GM12878 (cell line): ENCODE data around the gene LYZ. TPM values are rescaled to one million over a fixed set of nuclear protein-coding genes. Genes with fewer than 3 reads are reported as not detected.

Experiments
- ATAC-seq: fragments of 200-7000 bp; cut with Tn5 transposase; 3 replicates; pipeline ENCODE4 v1.9.1; 2020; ENCODE audit warnings: mild to moderate bottlenecking, moderate library complexity
- BruUV-seq: library from RNA; stranded (reverse); fragments of 400-500 nt; replicated peaks from 2 replicates; lab custom pipeline; 2021; lab: Mats Ljungman, UMichigan
- CTCF ChIA-PET: fragments of 300-600 bp; sonication (Branson Sonifier 250); formaldehyde crosslinking; extraction: SDS; loops from one replicate; lab custom pipeline; 2021; ENCODE audit warnings: inconsistent platforms; lab: Yijun Ruan, JAX
- POLR2A ChIA-PET: fragments of 350-600 bp; formaldehyde crosslinking; extraction: SDS; loops from one replicate; lab custom pipeline; 2021; ENCODE audit warnings: inconsistent platforms; lab: Charles Lee
- RAD21 ChIA-PET: fragments of 300-600 bp; sonication (Branson Sonifier 250); formaldehyde crosslinking; loops from one replicate; lab custom pipeline; 2023; ENCODE audit warnings: antibody characterized with exemption; ENCODE audit not compliant: unreplicated experiment; lab: Charles Lee
- SMC1A ChIA-PET: fragments of 300-600 bp; sonication (Branson Sonifier 250); formaldehyde crosslinking; loops from one replicate; lab custom pipeline; 2023; ENCODE audit not compliant: unreplicated experiment, uncharacterized antibody; lab: Charles Lee
- DNase-seq: peaks from one replicate; pipeline ENCODE4 v3.0.0-alpha.2; 2011; ENCODE audit warnings: low read depth, low spot score
- FAIRE-seq: peaks from 3 replicates; lab custom pipeline; 2011; peaks lifted over from hg19 to GRCh38; lab: Jason Lieb, UNC
- H2AFZ ChIP-seq: 2 replicates; pipeline ENCODE4 v1.6.0; 2011; ENCODE audit warnings: low read depth, low read length, control low read depth; ENCODE audit not compliant: control insufficient read depth
- H3K27ac ChIP-seq: 2 replicates; pipeline ENCODE4 v1.5.1; 2011; ENCODE audit warnings: control low read depth; ENCODE audit not compliant: control insufficient read depth, insufficient read depth
- H3K27me3 ChIP-seq, 2 experiments: replicated peaks in 1 of 2; 2 replicates each; pipeline versions ENCODE4 v1.6.0 to v1.6.1; 2011; ENCODE audit warnings: low read length in 1 of 2; ENCODE audit not compliant: control insufficient read depth in 2 of 2, insufficient read depth in 2 of 2
- H3K36me3 ChIP-seq, 2 experiments: 2 replicates each; pipeline ENCODE4 v1.5.1; 2011; ENCODE audit warnings: low read length in 1 of 2; ENCODE audit not compliant: control insufficient read depth in 2 of 2, insufficient read depth in 2 of 2
- H3K4me1 ChIP-seq: 2 replicates; pipeline ENCODE4 v1.6.1; 2011; ENCODE audit warnings: mild to moderate bottlenecking, low read length, moderate library complexity, mixed read lengths; ENCODE audit not compliant: control insufficient read depth, insufficient read depth
- H3K4me2 ChIP-seq: 2 replicates; pipeline ENCODE4 v1.6.0; 2011; ENCODE audit warnings: control low read depth; ENCODE audit not compliant: control insufficient read depth, insufficient read depth
- H3K4me3 ChIP-seq: fragments of 200-600 bp; sonication (generic); 2 replicates; pipeline ENCODE4 v1.5.1; 2016
- H3K79me2 ChIP-seq: 2 replicates; pipeline ENCODE4 v1.6.0; 2011; ENCODE audit warnings: low read length; ENCODE audit not compliant: control insufficient read depth, insufficient read depth
- H3K9ac ChIP-seq: 2 replicates; pipeline ENCODE4 v1.8.0; 2011; ENCODE audit warnings: low read length, control low read depth, mixed read lengths; ENCODE audit not compliant: control insufficient read depth, insufficient read depth
- H3K9me3 ChIP-seq: replicated peaks from 3 replicates; pipeline ENCODE4 v1.5.1; 2011; ENCODE audit warnings: mild to moderate bottlenecking, low read length; ENCODE audit not compliant: control insufficient read depth, insufficient read depth
- H4K20me1 ChIP-seq: 2 replicates; pipeline ENCODE4 v1.6.0; 2011; ENCODE audit not compliant: control insufficient read depth, insufficient read depth
- ESRRA ChIP-seq: IDR thresholded peaks from 2 replicates; pipeline ENCODE4 v1.6.1; 2012; ENCODE audit warnings: mild to moderate bottlenecking, low read length, improper control_type of control experiment
- IKZF2 ChIP-seq, 2 experiments: fragments of 450-650 bp; IDR thresholded peaks; 2 replicates each; pipeline ENCODE4 v1.6.1; 2017; ENCODE audit warnings: mild to moderate bottlenecking in 2 of 2, moderate library complexity in 2 of 2
- KDM1A ChIP-seq: fragments of 200-600 bp; sonication (generic); IDR thresholded peaks from 2 replicates; pipeline ENCODE4 v1.6.1; 2016; ENCODE audit warnings: borderline replicate concordance
- KLF5 ChIP-seq: fragments of 450-650 bp; IDR thresholded peaks from 2 replicates; pipeline ENCODE4 v1.6.1; 2014; ENCODE audit warnings: mild to moderate bottlenecking; ENCODE audit not compliant: partially characterized antibody
- MEF2A ChIP-seq: IDR thresholded peaks from 2 replicates; pipeline ENCODE4 v1.6.1; 2011; ENCODE audit warnings: low read depth, mild to moderate bottlenecking, low read length, moderate library complexity; ENCODE audit not compliant: insufficient read depth
- NFIC ChIP-seq: IDR thresholded peaks from 2 replicates; pipeline ENCODE4 v1.6.1; 2012; ENCODE audit warnings: low read depth, mild to moderate bottlenecking, inconsistent platforms, low read length, moderate library complexity
- NR2C1 ChIP-seq: fragments of 450-650 bp; IDR thresholded peaks from 2 replicates; pipeline ENCODE4 v1.6.1; 2017; ENCODE audit warnings: antibody characterized with exemption, mild to moderate bottlenecking, moderate library complexity
- NR2C2 ChIP-seq: IDR thresholded peaks from 2 replicates; pipeline ENCODE4 v1.6.1; 2011; ENCODE audit warnings: borderline replicate concordance, low read depth; ENCODE audit not compliant: control insufficient read depth, insufficient read length
- PAX8 ChIP-seq: fragments of 450-650 bp; IDR thresholded peaks from 2 replicates; pipeline ENCODE4 v1.6.1; 2017; ENCODE audit warnings: mild to moderate bottlenecking, moderate library complexity
- POU2F2 ChIP-seq: IDR thresholded peaks from 3 replicates; pipeline ENCODE4 v1.6.1; 2011; ENCODE audit warnings: low read depth, mild to moderate bottlenecking, low read length, borderline replicate concordance
- SIN3A ChIP-seq: IDR thresholded peaks from 2 replicates; pipeline ENCODE4 v1.6.1; 2012; ENCODE audit warnings: low read depth, low read length, improper control_type of control experiment
- SREBF2 ChIP-seq: IDR thresholded peaks from 2 replicates; pipeline ENCODE4 v1.6.1; 2012; ENCODE audit warnings: mild to moderate bottlenecking, low read length
- STAT3 ChIP-seq: IDR thresholded peaks from 2 replicates; pipeline ENCODE4 v1.6.1; 2011; ENCODE audit warnings: low read depth, low read length, improper control_type of control experiment
- TCF7 ChIP-seq: IDR thresholded peaks from 2 replicates; pipeline ENCODE4 v1.6.1; 2014; ENCODE audit warnings: antibody characterized with exemption, borderline replicate concordance
- WGBS: methylation state at CpG from one replicate; pipeline ENCODE4 v1.1.6; 2016; ENCODE audit warnings: low lambda C conversion rate; ENCODE audit not compliant: insufficient replicate concordance, insufficient coverage; ENCODE audit errors: missing lambda C conversion rate; 5-methylcytosine and 5-hydroxymethylcytosine counted together
- in situ Hi-C: fragments of 300-500 bp; cut with MboI; formaldehyde crosslinking; loops from 9 replicates; pipeline ENCODE4 v1.14.3; 2018; ENCODE audit warnings: mixed read lengths
- intact Hi-C: fragments of 100-400 bp; cut with micrococcal nuclease; formaldehyde crosslinking; loops from one replicate; pipeline ENCODE4 v1.14.2; 2022; ENCODE audit not compliant: unreplicated experiment
- polyA plus RNA-seq, 11 experiments: library from polyadenylated mRNA; depleted of rRNA in 4 of 11; unstranded in 6 of 11; stranded (reverse) in 5 of 11; fragments of >200 nt; fragmentation: Nextera tagmentation in 4 of 11; fragmentation: Illumina TruSeq in 1 of 11; extraction: Ambion mirVana in 4 of 11; extraction: Trizol in 1 of 11; gene quantifications; 1 replicate in 1 of 11; 2 replicates in 10 of 11; pipeline versions ENCODE4 v1.2.1 to v1.2.3, GENCODE V29; 2011 to 2016; ENCODE audit warnings: inconsistent platforms in 2 of 11, missing spikeins in 2 of 11, low read depth in 1 of 11
- total RNA-seq, 4 experiments: library from RNA; depleted of rRNA in 3 of 4; stranded (reverse); fragments of >200 nt in 3 of 4; fragmentation: Illumina TruSeq in 1 of 4; extraction: Trizol in 1 of 4; gene quantifications; 2 replicates each; pipeline versions ENCODE4 v1.2.1 to v1.2.3, GENCODE V29; 2013 to 2021
- TF ChIP-seq, protein P1 (sequence below): IDR thresholded peaks from 2 replicates; pipeline ENCODE4 v1.6.1; 2012; ENCODE audit warnings: improper control_type of control experiment, low read depth, low read length; ENCODE audit not compliant: insufficient replicate concordance
- TF ChIP-seq, protein P2 (sequence below): fragments of 450-650 bp; IDR thresholded peaks from 2 replicates; pipeline ENCODE4 v1.6.1; 2017; ENCODE audit warnings: low read depth, mild to moderate bottlenecking, moderate library complexity
- TF ChIP-seq, protein P3 (sequence below), 3 experiments: IDR thresholded peaks in 2 of 3; conservative IDR thresholded peaks in 1 of 3; 2 replicates each; pipeline ENCODE4 v1.5.1; 2011; ENCODE audit warnings: low read depth in 3 of 3, low read length in 3 of 3, mild to moderate bottlenecking in 3 of 3, control low read depth in 2 of 3, moderate library complexity in 2 of 3, inconsistent platforms in 1 of 3, mixed read lengths in 1 of 3; ENCODE audit not compliant: control insufficient read depth in 2 of 3, insufficient read depth in 1 of 3; ENCODE audit errors: extremely low read depth in 1 of 3

The LYZ gene
- total and polyA plus RNA-seq, 10 of the 15 experiments (the other 5 are each of a cell fraction or from before 2014, with no cell fraction given), result 1.9 TPM; not detected in 9

DNA sequence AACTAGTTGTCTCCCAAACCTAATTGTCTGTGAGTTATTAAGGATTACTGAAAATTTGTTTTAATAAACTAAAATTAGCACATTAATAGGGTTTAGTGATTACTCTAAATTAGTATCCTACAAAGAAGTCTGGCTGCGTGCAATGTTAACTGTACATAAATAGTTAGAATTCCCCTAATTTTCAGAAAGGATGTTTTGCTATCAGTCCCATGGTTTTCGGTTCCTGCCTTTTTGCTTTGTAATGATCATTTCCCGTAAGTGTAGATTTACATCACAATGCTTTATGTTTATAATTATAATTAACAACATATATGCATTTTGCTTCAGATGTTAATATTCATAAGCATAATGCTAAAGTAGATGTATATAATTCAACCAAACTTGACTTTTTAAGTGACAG is 19.8 kb upstream of the LYZ start:
- Histone ChIP-seq H3K27ac (no peak overlapping the region), H3K36me3 (no peaks in the 10 kb centered on the region), H3K9ac (no peak overlapping the region), H3K79me2 (no peaks in the 10 kb centered on the region), H3K27me3 (no peaks in the 10 kb centered on the region), H2AFZ (no peak overlapping the region), H3K4me3 (no peak overlapping the region), H3K4me1 (no peaks in the 10 kb centered on the region), H3K4me2 (no peak overlapping the region), H4K20me1 (no peaks in the 10 kb centered on the region), H3K9me3 (no peaks in the 10 kb centered on the region)
- ChIA-PET SMC1A (no interaction called here), POLR2A (no interaction called here), RAD21 (no interaction called here), CTCF (no interaction called here)
- DNase-seq (no peak), FAIRE-seq (no peak), ATAC-seq (no peak)
- intact Hi-C loops (no loop called here), in situ Hi-C loops (no loop called here)
- WGBS, result 41% methylated on average over 3 of the region's 3 CpGs
- TF ChIP-seq, protein P1, sequence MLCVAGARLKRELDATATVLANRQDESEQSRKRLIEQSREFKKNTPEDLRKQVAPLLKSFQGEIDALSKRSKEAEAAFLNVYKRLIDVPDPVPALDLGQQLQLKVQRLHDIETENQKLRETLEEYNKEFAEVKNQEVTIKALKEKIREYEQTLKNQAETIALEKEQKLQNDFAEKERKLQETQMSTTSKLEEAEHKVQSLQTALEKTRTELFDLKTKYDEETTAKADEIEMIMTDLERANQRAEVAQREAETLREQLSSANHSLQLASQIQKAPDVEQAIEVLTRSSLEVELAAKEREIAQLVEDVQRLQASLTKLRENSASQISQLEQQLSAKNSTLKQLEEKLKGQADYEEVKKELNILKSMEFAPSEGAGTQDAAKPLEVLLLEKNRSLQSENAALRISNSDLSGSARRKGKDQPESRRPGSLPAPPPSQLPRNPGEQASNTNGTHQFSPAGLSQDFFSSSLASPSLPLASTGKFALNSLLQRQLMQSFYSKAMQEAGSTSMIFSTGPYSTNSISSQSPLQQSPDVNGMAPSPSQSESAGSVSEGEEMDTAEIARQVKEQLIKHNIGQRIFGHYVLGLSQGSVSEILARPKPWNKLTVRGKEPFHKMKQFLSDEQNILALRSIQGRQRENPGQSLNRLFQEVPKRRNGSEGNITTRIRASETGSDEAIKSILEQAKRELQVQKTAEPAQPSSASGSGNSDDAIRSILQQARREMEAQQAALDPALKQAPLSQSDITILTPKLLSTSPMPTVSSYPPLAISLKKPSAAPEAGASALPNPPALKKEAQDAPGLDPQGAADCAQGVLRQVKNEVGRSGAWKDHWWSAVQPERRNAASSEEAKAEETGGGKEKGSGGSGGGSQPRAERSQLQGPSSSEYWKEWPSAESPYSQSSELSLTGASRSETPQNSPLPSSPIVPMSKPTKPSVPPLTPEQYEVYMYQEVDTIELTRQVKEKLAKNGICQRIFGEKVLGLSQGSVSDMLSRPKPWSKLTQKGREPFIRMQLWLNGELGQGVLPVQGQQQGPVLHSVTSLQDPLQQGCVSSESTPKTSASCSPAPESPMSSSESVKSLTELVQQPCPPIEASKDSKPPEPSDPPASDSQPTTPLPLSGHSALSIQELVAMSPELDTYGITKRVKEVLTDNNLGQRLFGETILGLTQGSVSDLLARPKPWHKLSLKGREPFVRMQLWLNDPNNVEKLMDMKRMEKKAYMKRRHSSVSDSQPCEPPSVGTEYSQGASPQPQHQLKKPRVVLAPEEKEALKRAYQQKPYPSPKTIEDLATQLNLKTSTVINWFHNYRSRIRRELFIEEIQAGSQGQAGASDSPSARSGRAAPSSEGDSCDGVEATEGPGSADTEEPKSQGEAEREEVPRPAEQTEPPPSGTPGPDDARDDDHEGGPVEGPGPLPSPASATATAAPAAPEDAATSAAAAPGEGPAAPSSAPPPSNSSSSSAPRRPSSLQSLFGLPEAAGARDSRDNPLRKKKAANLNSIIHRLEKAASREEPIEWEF, result no peak
- no peak for TF ChIP-seq IKZF2 (IDR thresholded peaks at IDR 0.05)
- no peak for TF ChIP-seq NR2C2
- no peak for TF ChIP-seq STAT3
- no peak for TF ChIP-seq NFIC
- no peak for TF ChIP-seq KDM1A
- TF ChIP-seq, protein P2, sequence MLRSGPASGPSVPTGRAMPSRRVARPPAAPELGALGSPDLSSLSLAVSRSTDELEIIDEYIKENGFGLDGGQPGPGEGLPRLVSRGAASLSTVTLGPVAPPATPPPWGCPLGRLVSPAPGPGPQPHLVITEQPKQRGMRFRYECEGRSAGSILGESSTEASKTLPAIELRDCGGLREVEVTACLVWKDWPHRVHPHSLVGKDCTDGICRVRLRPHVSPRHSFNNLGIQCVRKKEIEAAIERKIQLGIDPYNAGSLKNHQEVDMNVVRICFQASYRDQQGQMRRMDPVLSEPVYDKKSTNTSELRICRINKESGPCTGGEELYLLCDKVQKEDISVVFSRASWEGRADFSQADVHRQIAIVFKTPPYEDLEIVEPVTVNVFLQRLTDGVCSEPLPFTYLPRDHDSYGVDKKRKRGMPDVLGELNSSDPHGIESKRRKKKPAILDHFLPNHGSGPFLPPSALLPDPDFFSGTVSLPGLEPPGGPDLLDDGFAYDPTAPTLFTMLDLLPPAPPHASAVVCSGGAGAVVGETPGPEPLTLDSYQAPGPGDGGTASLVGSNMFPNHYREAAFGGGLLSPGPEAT, result no peak
- no peak for TF ChIP-seq MEF2A
- no peak for TF ChIP-seq SREBF2
- TF ChIP-seq, protein P3, sequence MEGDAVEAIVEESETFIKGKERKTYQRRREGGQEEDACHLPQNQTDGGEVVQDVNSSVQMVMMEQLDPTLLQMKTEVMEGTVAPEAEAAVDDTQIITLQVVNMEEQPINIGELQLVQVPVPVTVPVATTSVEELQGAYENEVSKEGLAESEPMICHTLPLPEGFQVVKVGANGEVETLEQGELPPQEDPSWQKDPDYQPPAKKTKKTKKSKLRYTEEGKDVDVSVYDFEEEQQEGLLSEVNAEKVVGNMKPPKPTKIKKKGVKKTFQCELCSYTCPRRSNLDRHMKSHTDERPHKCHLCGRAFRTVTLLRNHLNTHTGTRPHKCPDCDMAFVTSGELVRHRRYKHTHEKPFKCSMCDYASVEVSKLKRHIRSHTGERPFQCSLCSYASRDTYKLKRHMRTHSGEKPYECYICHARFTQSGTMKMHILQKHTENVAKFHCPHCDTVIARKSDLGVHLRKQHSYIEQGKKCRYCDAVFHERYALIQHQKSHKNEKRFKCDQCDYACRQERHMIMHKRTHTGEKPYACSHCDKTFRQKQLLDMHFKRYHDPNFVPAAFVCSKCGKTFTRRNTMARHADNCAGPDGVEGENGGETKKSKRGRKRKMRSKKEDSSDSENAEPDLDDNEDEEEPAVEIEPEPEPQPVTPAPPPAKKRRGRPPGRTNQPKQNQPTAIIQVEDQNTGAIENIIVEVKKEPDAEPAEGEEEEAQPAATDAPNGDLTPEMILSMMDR (IDR thresholded peaks at IDR 0.05 in 2 of 3, conservative IDR thresholded peaks at IDR 0.05 in 1 of 3; ENCODE audit: control insufficient read depth in 2 of 3, extremely low read depth in 1 of 3, insufficient read depth in 1 of 3, low read depth in 3 of 3, low read length in 3 of 3), result no peak
- TF ChIP-seq NR2C1, result no peak
- no peak for TF ChIP-seq ESRRA
- TF ChIP-seq PAX8, result no peak
- TF ChIP-seq KLF5, result no peak
- no peak for TF ChIP-seq TCF7
- no peak for TF ChIP-seq SIN3A
- no peak for TF ChIP-seq POU2F2
- no TSS peak for BruUV-seq
